Fibroblast of lung (primary cell): ENCODE data around the gene LRRC57. TPM values are rescaled to one million over a fixed set of nuclear protein-coding genes. Genes with fewer than 3 reads are reported as not detected.

Experiments
- DNase-seq, 2 donors: peaks; one replicate each; pipeline versions ENCODE4 v3.0.0 to v3.0.0-alpha.2; 2010; ENCODE audit warnings: low read depth in 2 of 2
- H2AFZ ChIP-seq: 2 replicates; pipeline ENCODE4 v1.5.1; 2012; ENCODE audit warnings: low read length, control low read depth, inconsistent platforms
- H3K27ac ChIP-seq: 2 replicates; pipeline ENCODE4 v1.5.1; 2011; ENCODE audit warnings: low read length, control low read depth; ENCODE audit not compliant: insufficient read depth
- H3K27me3 ChIP-seq: 2 replicates; pipeline ENCODE4 v1.5.1; 2011; ENCODE audit warnings: mild to moderate bottlenecking, low read length; ENCODE audit not compliant: control insufficient read depth, insufficient read depth
- H3K36me3 ChIP-seq: 2 replicates; pipeline ENCODE4 v1.5.1; 2011; ENCODE audit warnings: low read length; ENCODE audit not compliant: control insufficient read depth, insufficient read depth
- H3K4me1 ChIP-seq: 2 replicates; pipeline ENCODE4 v1.5.1; 2011; ENCODE audit warnings: low read length; ENCODE audit not compliant: control insufficient read depth, insufficient read depth; ENCODE audit errors: extremely low read depth
- H3K4me2 ChIP-seq: 2 replicates; pipeline ENCODE4 v1.5.1; 2011; ENCODE audit warnings: low read length, control low read depth; ENCODE audit not compliant: insufficient read depth; ENCODE audit errors: extremely low read depth
- H3K4me3 ChIP-seq, 4 experiments: fragments of 200-600 bp in 1 of 4; sonication (generic) in 1 of 4; replicated peaks in 1 of 4; 2 replicates each; pipeline ENCODE4 v1.5.1; 2011 to 2016; ENCODE audit warnings: low read length in 4 of 4, low read depth in 3 of 4, mild to moderate bottlenecking in 3 of 4, control low read depth in 2 of 4, inconsistent platforms in 1 of 4, mixed read lengths in 1 of 4; ENCODE audit not compliant: insufficient read depth in 1 of 4; ENCODE audit errors: control extremely low read depth in 1 of 4
- H3K79me2 ChIP-seq: 2 replicates; pipeline ENCODE4 v1.5.1; 2012; ENCODE audit warnings: mild to moderate bottlenecking, low read length, inconsistent platforms; ENCODE audit not compliant: control insufficient read depth, insufficient read depth
- H3K9ac ChIP-seq: 2 replicates; pipeline ENCODE4 v1.5.1; 2011; ENCODE audit warnings: mild to moderate bottlenecking, low read length, control low read depth; ENCODE audit not compliant: insufficient read depth
- H3K9me3 ChIP-seq: 2 replicates; pipeline ENCODE4 v1.5.1; 2012; ENCODE audit warnings: low read depth, low read length; ENCODE audit not compliant: control insufficient read depth, insufficient read depth
- H4K20me1 ChIP-seq: 2 replicates; pipeline ENCODE4 v1.5.1; 2011; ENCODE audit warnings: low read length; ENCODE audit not compliant: control insufficient read depth, insufficient read depth; ENCODE audit errors: extremely low read depth
- CTCF ChIP-seq, 2 donors: IDR thresholded peaks in 1 of 2; conservative IDR thresholded peaks in 1 of 2; 1 replicate in 1 of 2; 2 replicates in 1 of 2; pipeline ENCODE4 v1.5.1; 2011 to 2012; ENCODE audit warnings: low read length in 2 of 2, control low read depth in 1 of 2, inconsistent platforms in 1 of 2, low read depth in 1 of 2, mild to moderate bottlenecking in 1 of 2
- EZH2 ChIP-seq: IDR thresholded peaks from 2 replicates; pipeline ENCODE4 v1.5.1; 2012; ENCODE audit warnings: low read length, control low read depth, mild to moderate bottlenecking; ENCODE audit errors: missing control alignments
- polyA plus RNA-seq, 2 donors: library from polyadenylated mRNA; depleted of rRNA in 1 of 2; stranded (reverse) in 1 of 2; unstranded in 1 of 2; fragments of >200 nt; gene quantifications; 2 replicates each; pipeline ENCODE4 v1.2.1, GENCODE V29; 2011 to 2012; ENCODE audit warnings: missing spikeins in 1 of 2
- total RNA-seq: library from RNA; depleted of rRNA; stranded (reverse); fragments of >200 nt; gene quantifications from 2 replicates; pipeline ENCODE4 v1.2.1, GENCODE V29; 2014

Gene LRRC57
- total and polyA plus RNA-seq, 2 donors (not counting 1 experiment from before 2014, with no cell fraction given): 13.9 to 19.3 TPM

- Histone ChIP-seq H3K4me1 (peaks cover 4% of the 10 kb centered on the region), H2AFZ (no peak overlapping the region), H3K27me3 (no peaks in the 10 kb centered on the region), H3K27ac (no peak overlapping the region), H4K20me1 (no peaks in the 10 kb centered on the region), H3K9me3 (no peaks in the 10 kb centered on the region), H3K36me3 (peaks cover 4% of the 10 kb centered on the region), H3K79me2 (peaks cover 27% of the 10 kb centered on the region), H3K4me3 (no peak overlapping the region), H3K4me2 (no peak overlapping the region), H3K9ac (no peak overlapping the region)
- no peak for DNase-seq
- no peak for TF ChIP-seq CTCF (conservative IDR thresholded peaks at IDR 0.05 in 1 of 2, IDR thresholded peaks at IDR 0.05 in 1 of 2; ENCODE audit: low read depth in 1 of 2, low read length in 2 of 2)
- TF ChIP-seq EZH2: no peak
These were observed 3.6 kb downstream of the LRRC57 start for GRCh38 chr15:42544853-42545629.

- no peak overlapping the region for H3K9ac ChIP-seq
- no peaks in the 10 kb centered on the region for H3K9me3 ChIP-seq
- DNase-seq: no peak
- H4K20me1 ChIP-seq: no peaks in the 10 kb centered on the region
- no peak overlapping the region for H3K27ac ChIP-seq
- no peak overlapping the region for H3K4me3 ChIP-seq
- H3K4me1 ChIP-seq: no peaks in the 10 kb centered on the region
- H3K4me2 ChIP-seq: no peak overlapping the region
- H2AFZ ChIP-seq: no peak overlapping the region
- H3K36me3 ChIP-seq: no peaks in the 10 kb centered on the region
- no peaks in the 10 kb centered on the region for H3K27me3 ChIP-seq
- H3K79me2 ChIP-seq: no peaks in the 10 kb centered on the region
- no peak for TF ChIP-seq EZH2
- no peak for TF ChIP-seq CTCF (conservative IDR thresholded peaks at IDR 0.05 in 1 of 2, IDR thresholded peaks at IDR 0.05 in 1 of 2; ENCODE audit: low read depth in 1 of 2, low read length in 2 of 2)
These were observed 15.3 kb downstream of the LRRC57 start for GRCh38 chr15:42533246-42533645.

GRCh38 chr15:42528970-42529369 is 19.6 kb downstream of the LRRC57 start:
- no peak overlapping the region for H3K4me2 ChIP-seq
- no peak overlapping the region for H3K9ac ChIP-seq
- H3K79me2 ChIP-seq: no peaks in the 10 kb centered on the region
- peak in 1 of 2 donors; percentile 66 for DNase-seq
- no peaks in the 10 kb centered on the region for H4K20me1 ChIP-seq
- H3K9me3 ChIP-seq: no peaks in the 10 kb centered on the region
- H2AFZ ChIP-seq: no peak overlapping the region
- H3K4me3 ChIP-seq: no peak overlapping the region
- H3K27ac ChIP-seq: no peak overlapping the region
- peaks cover 2% of the 10 kb centered on the region for H3K36me3 ChIP-seq
- TF ChIP-seq EZH2: no peak
- TF ChIP-seq CTCF (conservative IDR thresholded peaks at IDR 0.05 in 1 of 2, IDR thresholded peaks at IDR 0.05 in 1 of 2; ENCODE audit: low read depth in 1 of 2, low read length in 2 of 2): no peak
- no peaks in the 10 kb centered on the region for H3K4me1 ChIP-seq
- H3K27me3 ChIP-seq: no peaks in the 10 kb centered on the region
